ENCODE data around the gene CASD1.

GRCh38 chr7:94525923-94526322 lies 16.3 kb downstream of the CASD1 start:
- TF ChIP-seq CTCF (IDR thresholded peaks at IDR 0.05) (no peak), POLR2A (IDR thresholded peaks at IDR 0.05) (no peak)
